Measurements from ENCODE around the gene DOCK1.

Gene DOCK1

GRCh38 chr10:127020260-127020659 lies 115.0 kb downstream of the DOCK1 start:
- TF ChIP-seq CTCF (IDR thresholded peaks at IDR 0.05; ENCODE audit: low read depth, low read length) = no peak
- H3K27ac ChIP-seq = no peak overlapping the region
- no peaks in the 10 kb centered on the region for H3K27me3 ChIP-seq (ENCODE audit: insufficient read depth, low read depth, severe bottlenecking)
- no peak overlapping the region for H3K4me3 ChIP-seq (ENCODE audit: low read depth, low read length)
- no peaks in the 10 kb centered on the region for H3K9me3 ChIP-seq (ENCODE audit: severe bottlenecking)
- peaks cover under 1% of the 10 kb centered on the region; the same call in 1 of the 2 replicates for H3K36me3 ChIP-seq
- DNase-seq = no peak

GRCh38 chr10:127021801-127022200 lies 116.6 kb downstream of the DOCK1 start:
- no peak for DNase-seq
- Histone ChIP-seq H3K9me3 (ENCODE audit: severe bottlenecking) (no peaks in the 10 kb centered on the region), H3K36me3 (peaks cover 11% of the 10 kb centered on the region), H3K4me3 (ENCODE audit: low read depth, low read length) (no peak overlapping the region), H3K27me3 (ENCODE audit: insufficient read depth, low read depth, severe bottlenecking) (no peaks in the 10 kb centered on the region), H3K27ac (no peak overlapping the region)
- TF ChIP-seq CTCF (IDR thresholded peaks at IDR 0.05; ENCODE audit: low read depth, low read length) = no peak

GRCh38 chr10:127024685-127025435 lies 119.6 kb downstream of the DOCK1 start:
- DNase-seq = no peak
- TF ChIP-seq CTCF (IDR thresholded peaks at IDR 0.05; ENCODE audit: low read depth, low read length) = no peak
- peaks cover 13% of the 10 kb centered on the region for H3K36me3 ChIP-seq

GRCh38 chr10:127027786-127028185 lies 122.6 kb downstream of the DOCK1 start:
- Histone ChIP-seq H3K27ac (no peak overlapping the region), H3K27me3 (ENCODE audit: insufficient read depth, low read depth, severe bottlenecking) (no peaks in the 10 kb centered on the region), H3K9me3 (ENCODE audit: severe bottlenecking) (no peaks in the 10 kb centered on the region), H3K36me3 (peaks cover 21% of the 10 kb centered on the region), H3K4me3 (ENCODE audit: low read depth, low read length) (no peak overlapping the region)
- no peak for DNase-seq
- TF ChIP-seq CTCF (IDR thresholded peaks at IDR 0.05; ENCODE audit: low read depth, low read length) = no peak

More at GRCh38 chr10:127024685-127025435, 119.6 kb downstream of the DOCK1 start:
- Histone ChIP-seq H3K4me3 (ENCODE audit: low read depth, low read length) (no peak overlapping the region), H3K27me3 (ENCODE audit: insufficient read depth, low read depth, severe bottlenecking) (no peaks in the 10 kb centered on the region), H3K27ac (no peak overlapping the region), H3K9me3 (ENCODE audit: severe bottlenecking) (no peaks in the 10 kb centered on the region)

- Histone ChIP-seq H3K27ac (no peak overlapping the region), H3K9me3 (ENCODE audit: severe bottlenecking) (no peaks in the 10 kb centered on the region)
- no peak for TF ChIP-seq CTCF (IDR thresholded peaks at IDR 0.05; ENCODE audit: low read depth, low read length)
Measured at GRCh38 chr10:127028556-127028955, 123.3 kb downstream of the DOCK1 start.

GRCh38 chr10:127029061-127029460 lies 123.8 kb downstream of the DOCK1 start:
- Histone ChIP-seq H3K27ac (no peak overlapping the region), H3K27me3 (ENCODE audit: insufficient read depth, low read depth, severe bottlenecking) (no peaks in the 10 kb centered on the region), H3K9me3 (ENCODE audit: severe bottlenecking) (no peaks in the 10 kb centered on the region), H3K4me3 (ENCODE audit: low read depth, low read length) (no peak overlapping the region), H3K36me3 (peaks cover 26% of the 10 kb centered on the region)
- TF ChIP-seq CTCF (IDR thresholded peaks at IDR 0.05; ENCODE audit: low read depth, low read length) = no peak
- no peak for DNase-seq

More at GRCh38 chr10:127028556-127028955, 123.3 kb downstream of the DOCK1 start:
- DNase-seq = no peak
- Histone ChIP-seq H3K27me3 (ENCODE audit: insufficient read depth, low read depth, severe bottlenecking) (no peaks in the 10 kb centered on the region), H3K36me3 (peaks cover 26% of the 10 kb centered on the region), H3K4me3 (ENCODE audit: low read depth, low read length) (no peak overlapping the region)

Measured in WERI-Rb-1 (cell line).